Lower leg skin (tissue), 3 donors: ENCODE results near the gene PATJ.

Experiments
- POLR2A ChIP-seq, 2 donors: fragments of 450-650 bp; IDR thresholded peaks; one replicate each; pipeline ENCODE4 v1.6.1; 2016 to 2017; ENCODE audit warnings: antibody characterized with exemption in 2 of 2, mild to moderate bottlenecking in 1 of 2, moderate library complexity in 1 of 2
- TF ChIP-seq, protein P1 (sequence below), 3 donors: fragments of 450-650 bp; IDR thresholded peaks; one replicate each; pipeline ENCODE4 v1.5.1; 2016; ENCODE audit warnings: antibody characterized with exemption in 3 of 3, mild to moderate bottlenecking in 3 of 3, moderate library complexity in 2 of 3

DNA sequence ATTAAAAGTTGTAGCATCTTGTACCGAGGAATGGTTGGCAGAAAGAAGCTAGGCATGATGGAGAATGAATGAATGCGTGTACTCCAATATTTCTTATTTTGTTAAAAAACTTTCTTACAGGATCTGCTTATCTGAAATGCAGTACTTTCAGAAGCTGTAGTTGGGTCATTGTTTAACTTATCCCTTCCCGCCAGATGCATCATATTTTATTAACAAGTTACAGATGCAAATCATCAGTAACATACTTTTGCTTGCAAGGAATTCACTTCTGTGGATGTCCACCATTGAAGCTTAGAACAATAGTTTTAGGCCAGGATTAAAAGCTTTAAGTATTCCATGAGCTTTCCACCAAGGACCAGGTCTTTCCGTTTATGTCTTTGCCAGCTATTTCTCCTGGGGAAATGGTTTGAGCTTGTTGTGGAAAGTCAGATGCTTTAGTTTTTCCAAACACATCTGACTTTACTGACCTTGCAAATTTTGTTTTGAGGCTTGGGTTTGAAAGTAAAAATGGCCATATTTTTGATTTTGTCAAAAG lies 65.4 kb downstream of the PATJ start:
- TF ChIP-seq, protein P1, sequence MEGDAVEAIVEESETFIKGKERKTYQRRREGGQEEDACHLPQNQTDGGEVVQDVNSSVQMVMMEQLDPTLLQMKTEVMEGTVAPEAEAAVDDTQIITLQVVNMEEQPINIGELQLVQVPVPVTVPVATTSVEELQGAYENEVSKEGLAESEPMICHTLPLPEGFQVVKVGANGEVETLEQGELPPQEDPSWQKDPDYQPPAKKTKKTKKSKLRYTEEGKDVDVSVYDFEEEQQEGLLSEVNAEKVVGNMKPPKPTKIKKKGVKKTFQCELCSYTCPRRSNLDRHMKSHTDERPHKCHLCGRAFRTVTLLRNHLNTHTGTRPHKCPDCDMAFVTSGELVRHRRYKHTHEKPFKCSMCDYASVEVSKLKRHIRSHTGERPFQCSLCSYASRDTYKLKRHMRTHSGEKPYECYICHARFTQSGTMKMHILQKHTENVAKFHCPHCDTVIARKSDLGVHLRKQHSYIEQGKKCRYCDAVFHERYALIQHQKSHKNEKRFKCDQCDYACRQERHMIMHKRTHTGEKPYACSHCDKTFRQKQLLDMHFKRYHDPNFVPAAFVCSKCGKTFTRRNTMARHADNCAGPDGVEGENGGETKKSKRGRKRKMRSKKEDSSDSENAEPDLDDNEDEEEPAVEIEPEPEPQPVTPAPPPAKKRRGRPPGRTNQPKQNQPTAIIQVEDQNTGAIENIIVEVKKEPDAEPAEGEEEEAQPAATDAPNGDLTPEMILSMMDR (IDR thresholded peaks at IDR 0.05): no peak
- TF ChIP-seq POLR2A (IDR thresholded peaks at IDR 0.05): no peak
